Measurements from ENCODE around the gene GUCY1A2.

The GUCY1A2 gene

GRCh38 chr11:106728859-106729258 lies 289.4 kb downstream of the GUCY1A2 start:
- no peak overlapping the region for H3K4me3 ChIP-seq (ENCODE audit: low read length in 2 of 2)
- H3K36me3 ChIP-seq (ENCODE audit: control insufficient read depth in 2 of 2, insufficient read depth in 2 of 2, low read length in 2 of 2) = no peaks in the 10 kb centered on the region
- H3K9me3 ChIP-seq (ENCODE audit: control insufficient read depth in 2 of 2, low read length in 2 of 2) = no peaks in the 10 kb centered on the region
- no peak overlapping the region for H3K27ac ChIP-seq (ENCODE audit: low read depth in 2 of 2, low read length in 2 of 2)
- no peak overlapping the region for H3K9ac ChIP-seq (ENCODE audit: low read depth in 1 of 2, low read length in 2 of 2)
- H3K4me1 ChIP-seq (ENCODE audit: control insufficient read depth in 2 of 2, insufficient read depth in 2 of 2, low read length in 2 of 2) = no peaks in the 10 kb centered on the region
- no peaks in the 10 kb centered on the region for H3K27me3 ChIP-seq (ENCODE audit: control insufficient read depth in 2 of 2, insufficient read depth in 2 of 2, low read length in 2 of 2)

- H3K9me3 ChIP-seq (ENCODE audit: control insufficient read depth in 2 of 2, low read length in 2 of 2) = no peaks in the 10 kb centered on the region
- no peaks in the 10 kb centered on the region for H3K27me3 ChIP-seq (ENCODE audit: control insufficient read depth in 2 of 2, insufficient read depth in 2 of 2, low read length in 2 of 2)
- no peaks in the 10 kb centered on the region for H3K36me3 ChIP-seq (ENCODE audit: control insufficient read depth in 2 of 2, insufficient read depth in 2 of 2, low read length in 2 of 2)
- no peak overlapping the region for H3K4me3 ChIP-seq (ENCODE audit: low read length in 2 of 2)
- no peak overlapping the region for H3K9ac ChIP-seq (ENCODE audit: low read depth in 1 of 2, low read length in 2 of 2)
- H3K27ac ChIP-seq (ENCODE audit: low read depth in 2 of 2, low read length in 2 of 2) = no peak overlapping the region
- H3K4me1 ChIP-seq (ENCODE audit: control insufficient read depth in 2 of 2, insufficient read depth in 2 of 2, low read length in 2 of 2) = no peaks in the 10 kb centered on the region
These were observed 289.9 kb downstream of the GUCY1A2 start for GRCh38 chr11:106728379-106728778.

- Histone ChIP-seq H3K4me3 (ENCODE audit: low read length in 2 of 2) (no peak overlapping the region), H3K9me3 (ENCODE audit: control insufficient read depth in 2 of 2, low read length in 2 of 2) (no peaks in the 10 kb centered on the region), H3K4me1 (ENCODE audit: control insufficient read depth in 2 of 2, insufficient read depth in 2 of 2, low read length in 2 of 2) (no peaks in the 10 kb centered on the region), H3K27me3 (ENCODE audit: control insufficient read depth in 2 of 2, insufficient read depth in 2 of 2, low read length in 2 of 2) (no peaks in the 10 kb centered on the region), H3K36me3 (ENCODE audit: control insufficient read depth in 2 of 2, insufficient read depth in 2 of 2, low read length in 2 of 2) (no peaks in the 10 kb centered on the region), H3K27ac (ENCODE audit: low read depth in 2 of 2, low read length in 2 of 2) (no peak overlapping the region), H3K9ac (ENCODE audit: low read depth in 1 of 2, low read length in 2 of 2) (no peak overlapping the region)
These were observed 291.0 kb downstream of the GUCY1A2 start for GRCh38 chr11:106727256-106727655.

GRCh38 chr11:106724293-106724892 lies 293.9 kb downstream of the GUCY1A2 start:
- H3K4me1 ChIP-seq (ENCODE audit: control insufficient read depth in 2 of 2, insufficient read depth in 2 of 2, low read length in 2 of 2) = no peaks in the 10 kb centered on the region
- H3K4me3 ChIP-seq (ENCODE audit: low read length in 2 of 2) = no peak overlapping the region
- no peaks in the 10 kb centered on the region for H3K27me3 ChIP-seq (ENCODE audit: control insufficient read depth in 2 of 2, insufficient read depth in 2 of 2, low read length in 2 of 2)
- H3K27ac ChIP-seq (ENCODE audit: low read depth in 2 of 2, low read length in 2 of 2) = no peak overlapping the region
- H3K36me3 ChIP-seq (ENCODE audit: control insufficient read depth in 2 of 2, insufficient read depth in 2 of 2, low read length in 2 of 2) = no peaks in the 10 kb centered on the region
- no peak overlapping the region for H3K9ac ChIP-seq (ENCODE audit: low read depth in 1 of 2, low read length in 2 of 2)
- no peaks in the 10 kb centered on the region for H3K9me3 ChIP-seq (ENCODE audit: control insufficient read depth in 2 of 2, low read length in 2 of 2)

GRCh38 chr11:106723071-106723470 lies 295.2 kb downstream of the GUCY1A2 start:
- Histone ChIP-seq H3K27ac (ENCODE audit: low read depth in 2 of 2, low read length in 2 of 2) (no peak overlapping the region), H3K4me3 (ENCODE audit: low read length in 2 of 2) (no peak overlapping the region), H3K9me3 (ENCODE audit: control insufficient read depth in 2 of 2, low read length in 2 of 2) (no peaks in the 10 kb centered on the region), H3K4me1 (ENCODE audit: control insufficient read depth in 2 of 2, insufficient read depth in 2 of 2, low read length in 2 of 2) (no peaks in the 10 kb centered on the region), H3K36me3 (ENCODE audit: control insufficient read depth in 2 of 2, insufficient read depth in 2 of 2, low read length in 2 of 2) (no peaks in the 10 kb centered on the region), H3K9ac (ENCODE audit: low read depth in 1 of 2, low read length in 2 of 2) (no peak overlapping the region), H3K27me3 (ENCODE audit: control insufficient read depth in 2 of 2, insufficient read depth in 2 of 2, low read length in 2 of 2) (no peaks in the 10 kb centered on the region)

GRCh38 chr11:106717222-106717621 lies 301.1 kb downstream of the GUCY1A2 start:
- Histone ChIP-seq H3K27me3 (ENCODE audit: control insufficient read depth in 2 of 2, insufficient read depth in 2 of 2, low read length in 2 of 2) (no peaks in the 10 kb centered on the region), H3K27ac (ENCODE audit: low read depth in 2 of 2, low read length in 2 of 2) (no peak overlapping the region), H3K4me1 (ENCODE audit: control insufficient read depth in 2 of 2, insufficient read depth in 2 of 2, low read length in 2 of 2) (no peaks in the 10 kb centered on the region), H3K4me3 (ENCODE audit: low read length in 2 of 2) (no peak overlapping the region), H3K9me3 (ENCODE audit: control insufficient read depth in 2 of 2, low read length in 2 of 2) (no peaks in the 10 kb centered on the region), H3K9ac (ENCODE audit: low read depth in 1 of 2, low read length in 2 of 2) (no peak overlapping the region), H3K36me3 (ENCODE audit: control insufficient read depth in 2 of 2, insufficient read depth in 2 of 2, low read length in 2 of 2) (no peaks in the 10 kb centered on the region)

GRCh38 chr11:106714199-106714598 lies 304.1 kb downstream of the GUCY1A2 start:
- Histone ChIP-seq H3K4me3 (ENCODE audit: low read length in 2 of 2) (no peak overlapping the region), H3K27ac (ENCODE audit: low read depth in 2 of 2, low read length in 2 of 2) (no peak overlapping the region), H3K36me3 (ENCODE audit: control insufficient read depth in 2 of 2, insufficient read depth in 2 of 2, low read length in 2 of 2) (no peaks in the 10 kb centered on the region), H3K27me3 (ENCODE audit: control insufficient read depth in 2 of 2, insufficient read depth in 2 of 2, low read length in 2 of 2) (no peaks in the 10 kb centered on the region), H3K9ac (ENCODE audit: low read depth in 1 of 2, low read length in 2 of 2) (no peak overlapping the region), H3K9me3 (ENCODE audit: control insufficient read depth in 2 of 2, low read length in 2 of 2) (no peaks in the 10 kb centered on the region), H3K4me1 (ENCODE audit: control insufficient read depth in 2 of 2, insufficient read depth in 2 of 2, low read length in 2 of 2) (no peaks in the 10 kb centered on the region)

GRCh38 chr11:106708348-106708747 lies 309.9 kb downstream of the GUCY1A2 start:
- Histone ChIP-seq H3K27me3 (ENCODE audit: control insufficient read depth in 2 of 2, insufficient read depth in 2 of 2, low read length in 2 of 2) (no peaks in the 10 kb centered on the region), H3K9me3 (ENCODE audit: control insufficient read depth in 2 of 2, low read length in 2 of 2) (no peaks in the 10 kb centered on the region), H3K27ac (ENCODE audit: low read depth in 2 of 2, low read length in 2 of 2) (no peak overlapping the region), H3K4me3 (ENCODE audit: low read length in 2 of 2) (no peak overlapping the region), H3K36me3 (ENCODE audit: control insufficient read depth in 2 of 2, insufficient read depth in 2 of 2, low read length in 2 of 2) (no peaks in the 10 kb centered on the region), H3K4me1 (ENCODE audit: control insufficient read depth in 2 of 2, insufficient read depth in 2 of 2, low read length in 2 of 2) (no peaks in the 10 kb centered on the region), H3K9ac (ENCODE audit: low read depth in 1 of 2, low read length in 2 of 2) (no peak overlapping the region)

- Histone ChIP-seq H3K27ac (ENCODE audit: low read depth in 2 of 2, low read length in 2 of 2) (no peak overlapping the region), H3K27me3 (ENCODE audit: control insufficient read depth in 2 of 2, insufficient read depth in 2 of 2, low read length in 2 of 2) (no peaks in the 10 kb centered on the region), H3K36me3 (ENCODE audit: control insufficient read depth in 2 of 2, insufficient read depth in 2 of 2, low read length in 2 of 2) (no peaks in the 10 kb centered on the region), H3K9ac (ENCODE audit: low read depth in 1 of 2, low read length in 2 of 2) (no peak overlapping the region), H3K4me3 (ENCODE audit: low read length in 2 of 2) (no peak overlapping the region), H3K4me1 (ENCODE audit: control insufficient read depth in 2 of 2, insufficient read depth in 2 of 2, low read length in 2 of 2) (no peaks in the 10 kb centered on the region), H3K9me3 (ENCODE audit: control insufficient read depth in 2 of 2, low read length in 2 of 2) (no peaks in the 10 kb centered on the region)
These were observed 311.9 kb downstream of the GUCY1A2 start for GRCh38 chr11:106706355-106706754.

- Histone ChIP-seq H3K4me3 (ENCODE audit: low read length in 2 of 2) (no peak overlapping the region), H3K27ac (ENCODE audit: low read depth in 2 of 2, low read length in 2 of 2) (no peak overlapping the region), H3K27me3 (ENCODE audit: control insufficient read depth in 2 of 2, insufficient read depth in 2 of 2, low read length in 2 of 2) (no peaks in the 10 kb centered on the region), H3K9ac (ENCODE audit: low read depth in 1 of 2, low read length in 2 of 2) (no peak overlapping the region), H3K4me1 (ENCODE audit: control insufficient read depth in 2 of 2, insufficient read depth in 2 of 2, low read length in 2 of 2) (no peaks in the 10 kb centered on the region), H3K36me3 (ENCODE audit: control insufficient read depth in 2 of 2, insufficient read depth in 2 of 2, low read length in 2 of 2) (no peaks in the 10 kb centered on the region), H3K9me3 (ENCODE audit: control insufficient read depth in 2 of 2, low read length in 2 of 2) (no peaks in the 10 kb centered on the region)
These were observed 315.5 kb downstream of the GUCY1A2 start for GRCh38 chr11:106702805-106703204.

- Histone ChIP-seq H3K27ac (ENCODE audit: low read depth in 2 of 2, low read length in 2 of 2) (no peak overlapping the region), H3K27me3 (ENCODE audit: control insufficient read depth in 2 of 2, insufficient read depth in 2 of 2, low read length in 2 of 2) (no peaks in the 10 kb centered on the region), H3K9me3 (ENCODE audit: control insufficient read depth in 2 of 2, low read length in 2 of 2) (no peaks in the 10 kb centered on the region), H3K4me1 (ENCODE audit: control insufficient read depth in 2 of 2, insufficient read depth in 2 of 2, low read length in 2 of 2) (no peaks in the 10 kb centered on the region), H3K36me3 (ENCODE audit: control insufficient read depth in 2 of 2, insufficient read depth in 2 of 2, low read length in 2 of 2) (no peaks in the 10 kb centered on the region), H3K4me3 (ENCODE audit: low read length in 2 of 2) (no peak overlapping the region), H3K9ac (ENCODE audit: low read depth in 1 of 2, low read length in 2 of 2) (no peak overlapping the region)
These were observed 321.2 kb downstream of the GUCY1A2 start for GRCh38 chr11:106697058-106697457.

Measured in mucosa of rectum (tissue), 2 donors.